ENCODE data around the gene LCT. TPM values are rescaled to one million over a fixed set of nuclear protein-coding genes. Genes with fewer than 3 reads are reported as not detected.

Gene LCT
- total and polyA plus RNA-seq, 2 experiments from 2014 or later = not detected

DNA sequence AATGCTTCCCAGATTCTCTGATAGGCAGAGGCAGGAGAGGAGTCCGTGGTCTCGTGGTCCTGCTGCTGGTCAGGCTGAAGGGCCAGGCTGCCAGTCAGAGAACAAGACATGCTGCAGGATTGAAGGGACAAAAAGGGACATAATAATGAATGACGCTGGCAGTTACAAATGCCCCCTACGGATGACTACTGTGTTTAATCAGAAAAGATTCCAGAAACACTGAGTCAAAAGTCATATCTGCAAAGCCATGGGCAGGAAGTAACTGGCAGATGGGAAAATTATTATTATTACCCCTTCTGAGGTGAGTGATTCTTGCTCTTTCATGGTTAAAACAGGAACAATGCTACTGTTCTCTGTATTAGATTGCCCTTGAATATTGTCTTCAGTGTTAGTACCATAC lies 19.0 kb downstream of the LCT start:
- Histone ChIP-seq H3K4me2 (no peak overlapping the region), H3K9me2 (ENCODE audit: insufficient read depth) (0 out of 2 replicates have a peak, but pooled peaks cover 2% of the 10 kb centered on the region), H2AFZ (no peak overlapping the region; the same call in 1 of the 2 replicates), H3K4me1 (ENCODE audit: insufficient read depth) (no peaks in the 10 kb centered on the region), H3K27me3 (ENCODE audit: insufficient read depth) (no peaks in the 10 kb centered on the region), H3F3A (replicated peaks; ENCODE audit: low read depth) (no peaks in the 10 kb centered on the region), H3K36me3 (ENCODE audit: insufficient read depth) (no peaks in the 10 kb centered on the region), H3K79me2 (replicated peaks; ENCODE audit: insufficient read depth) (no peaks in the 10 kb centered on the region), H4K20me1 (replicated peaks; ENCODE audit: insufficient read depth) (no peaks in the 10 kb centered on the region), H3K27ac (ENCODE audit: low read depth) (no peak overlapping the region), H3K4me3 (no peak overlapping the region)
- no peaks in the 10 kb centered on the region for H3K4me1 Mint-ChIP-seq
- no peak for TF ChIP-seq EZH2phosphoT487 (IDR thresholded peaks at IDR 0.05; ENCODE audit: unreplicated experiment)
- TF ChIP-seq NANOG (IDR thresholded peaks at IDR 0.05; ENCODE audit: borderline replicate concordance) = no peak
- TF ChIP-seq CREB1 (CRISPR knock-in tag; IDR thresholded peaks at IDR 0.05; ENCODE audit: low read depth) = no peak
- TF ChIP-seq, protein P1, sequence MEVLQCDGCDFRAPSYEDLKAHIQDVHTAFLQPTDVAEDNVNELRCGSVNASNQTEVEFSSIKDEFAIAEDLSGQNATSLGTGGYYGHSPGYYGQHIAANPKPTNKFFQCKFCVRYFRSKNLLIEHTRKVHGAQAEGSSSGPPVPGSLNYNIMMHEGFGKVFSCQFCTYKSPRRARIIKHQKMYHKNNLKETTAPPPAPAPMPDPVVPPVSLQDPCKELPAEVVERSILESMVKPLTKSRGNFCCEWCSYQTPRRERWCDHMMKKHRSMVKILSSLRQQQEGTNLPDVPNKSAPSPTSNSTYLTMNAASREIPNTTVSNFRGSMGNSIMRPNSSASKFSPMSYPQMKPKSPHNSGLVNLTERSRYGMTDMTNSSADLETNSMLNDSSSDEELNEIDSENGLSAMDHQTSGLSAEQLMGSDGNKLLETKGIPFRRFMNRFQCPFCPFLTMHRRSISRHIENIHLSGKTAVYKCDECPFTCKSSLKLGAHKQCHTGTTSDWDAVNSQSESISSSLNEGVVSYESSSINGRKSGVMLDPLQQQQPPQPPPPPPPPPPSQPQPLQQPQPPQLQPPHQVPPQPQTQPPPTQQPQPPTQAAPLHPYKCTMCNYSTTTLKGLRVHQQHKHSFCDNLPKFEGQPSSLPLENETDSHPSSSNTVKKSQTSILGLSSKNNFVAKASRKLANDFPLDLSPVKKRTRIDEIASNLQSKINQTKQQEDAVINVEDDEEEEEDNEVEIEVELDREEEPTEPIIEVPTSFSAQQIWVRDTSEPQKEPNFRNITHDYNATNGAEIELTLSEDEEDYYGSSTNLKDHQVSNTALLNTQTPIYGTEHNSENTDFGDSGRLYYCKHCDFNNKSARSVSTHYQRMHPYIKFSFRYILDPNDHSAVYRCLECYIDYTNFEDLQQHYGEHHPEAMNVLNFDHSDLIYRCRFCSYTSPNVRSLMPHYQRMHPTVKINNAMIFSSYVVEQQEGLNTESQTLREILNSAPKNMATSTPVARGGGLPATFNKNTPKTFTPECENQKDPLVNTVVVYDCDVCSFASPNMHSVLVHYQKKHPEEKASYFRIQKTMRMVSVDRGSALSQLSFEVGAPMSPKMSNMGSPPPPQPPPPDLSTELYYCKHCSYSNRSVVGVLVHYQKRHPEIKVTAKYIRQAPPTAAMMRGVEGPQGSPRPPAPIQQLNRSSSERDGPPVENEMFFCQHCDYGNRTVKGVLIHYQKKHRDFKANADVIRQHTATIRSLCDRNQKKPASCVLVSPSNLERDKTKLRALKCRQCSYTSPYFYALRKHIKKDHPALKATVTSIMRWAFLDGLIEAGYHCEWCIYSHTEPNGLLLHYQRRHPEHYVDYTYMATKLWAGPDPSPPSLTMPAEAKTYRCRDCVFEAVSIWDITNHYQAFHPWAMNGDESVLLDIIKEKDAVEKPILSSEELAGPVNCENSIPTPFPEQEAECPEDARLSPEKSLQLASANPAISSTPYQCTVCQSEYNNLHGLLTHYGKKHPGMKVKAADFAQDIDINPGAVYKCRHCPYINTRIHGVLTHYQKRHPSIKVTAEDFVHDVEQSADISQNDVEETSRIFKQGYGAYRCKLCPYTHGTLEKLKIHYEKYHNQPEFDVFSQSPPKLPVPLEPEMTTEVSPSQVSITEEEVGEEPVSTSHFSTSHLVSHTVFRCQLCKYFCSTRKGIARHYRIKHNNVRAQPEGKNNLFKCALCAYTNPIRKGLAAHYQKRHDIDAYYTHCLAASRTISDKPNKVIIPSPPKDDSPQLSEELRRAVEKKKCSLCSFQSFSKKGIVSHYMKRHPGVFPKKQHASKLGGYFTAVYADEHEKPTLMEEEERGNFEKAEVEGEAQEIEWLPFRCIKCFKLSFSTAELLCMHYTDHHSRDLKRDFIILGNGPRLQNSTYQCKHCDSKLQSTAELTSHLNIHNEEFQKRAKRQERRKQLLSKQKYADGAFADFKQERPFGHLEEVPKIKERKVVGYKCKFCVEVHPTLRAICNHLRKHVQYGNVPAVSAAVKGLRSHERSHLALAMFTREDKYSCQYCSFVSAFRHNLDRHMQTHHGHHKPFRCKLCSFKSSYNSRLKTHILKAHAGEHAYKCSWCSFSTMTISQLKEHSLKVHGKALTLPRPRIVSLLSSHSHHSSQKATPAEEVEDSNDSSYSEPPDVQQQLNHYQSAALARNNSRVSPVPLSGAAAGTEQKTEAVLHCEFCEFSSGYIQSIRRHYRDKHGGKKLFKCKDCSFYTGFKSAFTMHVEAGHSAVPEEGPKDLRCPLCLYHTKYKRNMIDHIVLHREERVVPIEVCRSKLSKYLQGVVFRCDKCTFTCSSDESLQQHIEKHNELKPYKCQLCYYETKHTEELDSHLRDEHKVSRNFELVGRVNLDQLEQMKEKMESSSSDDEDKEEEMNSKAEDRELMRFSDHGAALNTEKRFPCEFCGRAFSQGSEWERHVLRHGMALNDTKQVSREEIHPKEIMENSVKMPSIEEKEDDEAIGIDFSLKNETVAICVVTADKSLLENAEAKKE (CRISPR knock-in tag; IDR thresholded peaks at IDR 0.05) = no peak
- TF ChIP-seq, protein P2, sequence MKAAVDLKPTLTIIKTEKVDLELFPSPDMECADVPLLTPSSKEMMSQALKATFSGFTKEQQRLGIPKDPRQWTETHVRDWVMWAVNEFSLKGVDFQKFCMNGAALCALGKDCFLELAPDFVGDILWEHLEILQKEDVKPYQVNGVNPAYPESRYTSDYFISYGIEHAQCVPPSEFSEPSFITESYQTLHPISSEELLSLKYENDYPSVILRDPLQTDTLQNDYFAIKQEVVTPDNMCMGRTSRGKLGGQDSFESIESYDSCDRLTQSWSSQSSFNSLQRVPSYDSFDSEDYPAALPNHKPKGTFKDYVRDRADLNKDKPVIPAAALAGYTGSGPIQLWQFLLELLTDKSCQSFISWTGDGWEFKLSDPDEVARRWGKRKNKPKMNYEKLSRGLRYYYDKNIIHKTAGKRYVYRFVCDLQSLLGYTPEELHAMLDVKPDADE (IDR thresholded peaks at IDR 0.05) = no peak
- no peak for TF ChIP-seq EZH2 (IDR thresholded peaks at IDR 0.05; ENCODE audit: low read depth, unreplicated experiment)
- TF ChIP-seq, protein P3, sequence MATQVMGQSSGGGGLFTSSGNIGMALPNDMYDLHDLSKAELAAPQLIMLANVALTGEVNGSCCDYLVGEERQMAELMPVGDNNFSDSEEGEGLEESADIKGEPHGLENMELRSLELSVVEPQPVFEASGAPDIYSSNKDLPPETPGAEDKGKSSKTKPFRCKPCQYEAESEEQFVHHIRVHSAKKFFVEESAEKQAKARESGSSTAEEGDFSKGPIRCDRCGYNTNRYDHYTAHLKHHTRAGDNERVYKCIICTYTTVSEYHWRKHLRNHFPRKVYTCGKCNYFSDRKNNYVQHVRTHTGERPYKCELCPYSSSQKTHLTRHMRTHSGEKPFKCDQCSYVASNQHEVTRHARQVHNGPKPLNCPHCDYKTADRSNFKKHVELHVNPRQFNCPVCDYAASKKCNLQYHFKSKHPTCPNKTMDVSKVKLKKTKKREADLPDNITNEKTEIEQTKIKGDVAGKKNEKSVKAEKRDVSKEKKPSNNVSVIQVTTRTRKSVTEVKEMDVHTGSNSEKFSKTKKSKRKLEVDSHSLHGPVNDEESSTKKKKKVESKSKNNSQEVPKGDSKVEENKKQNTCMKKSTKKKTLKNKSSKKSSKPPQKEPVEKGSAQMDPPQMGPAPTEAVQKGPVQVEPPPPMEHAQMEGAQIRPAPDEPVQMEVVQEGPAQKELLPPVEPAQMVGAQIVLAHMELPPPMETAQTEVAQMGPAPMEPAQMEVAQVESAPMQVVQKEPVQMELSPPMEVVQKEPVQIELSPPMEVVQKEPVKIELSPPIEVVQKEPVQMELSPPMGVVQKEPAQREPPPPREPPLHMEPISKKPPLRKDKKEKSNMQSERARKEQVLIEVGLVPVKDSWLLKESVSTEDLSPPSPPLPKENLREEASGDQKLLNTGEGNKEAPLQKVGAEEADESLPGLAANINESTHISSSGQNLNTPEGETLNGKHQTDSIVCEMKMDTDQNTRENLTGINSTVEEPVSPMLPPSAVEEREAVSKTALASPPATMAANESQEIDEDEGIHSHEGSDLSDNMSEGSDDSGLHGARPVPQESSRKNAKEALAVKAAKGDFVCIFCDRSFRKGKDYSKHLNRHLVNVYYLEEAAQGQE (IDR thresholded peaks at IDR 0.05; ENCODE audit: unreplicated experiment) = no peak
- TF ChIP-seq ZNF331 (CRISPR knock-in tag; IDR thresholded peaks at IDR 0.05; ENCODE audit: low read depth) = no peak
- TF ChIP-seq ZNF114 (CRISPR knock-in tag; IDR thresholded peaks at IDR 0.05) = no peak
- TF ChIP-seq, protein P4, sequence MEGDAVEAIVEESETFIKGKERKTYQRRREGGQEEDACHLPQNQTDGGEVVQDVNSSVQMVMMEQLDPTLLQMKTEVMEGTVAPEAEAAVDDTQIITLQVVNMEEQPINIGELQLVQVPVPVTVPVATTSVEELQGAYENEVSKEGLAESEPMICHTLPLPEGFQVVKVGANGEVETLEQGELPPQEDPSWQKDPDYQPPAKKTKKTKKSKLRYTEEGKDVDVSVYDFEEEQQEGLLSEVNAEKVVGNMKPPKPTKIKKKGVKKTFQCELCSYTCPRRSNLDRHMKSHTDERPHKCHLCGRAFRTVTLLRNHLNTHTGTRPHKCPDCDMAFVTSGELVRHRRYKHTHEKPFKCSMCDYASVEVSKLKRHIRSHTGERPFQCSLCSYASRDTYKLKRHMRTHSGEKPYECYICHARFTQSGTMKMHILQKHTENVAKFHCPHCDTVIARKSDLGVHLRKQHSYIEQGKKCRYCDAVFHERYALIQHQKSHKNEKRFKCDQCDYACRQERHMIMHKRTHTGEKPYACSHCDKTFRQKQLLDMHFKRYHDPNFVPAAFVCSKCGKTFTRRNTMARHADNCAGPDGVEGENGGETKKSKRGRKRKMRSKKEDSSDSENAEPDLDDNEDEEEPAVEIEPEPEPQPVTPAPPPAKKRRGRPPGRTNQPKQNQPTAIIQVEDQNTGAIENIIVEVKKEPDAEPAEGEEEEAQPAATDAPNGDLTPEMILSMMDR (conservative IDR thresholded peaks at IDR 0.05; ENCODE audit: low read depth in 2 of 2) = no peak
- TF ChIP-seq POLR2AphosphoS5 (IDR thresholded peaks at IDR 0.05; ENCODE audit: low read depth) = no peak
- no peak for TF ChIP-seq STAT1 (IDR thresholded peaks at IDR 0.05; ENCODE audit: unreplicated experiment)
- TF ChIP-seq JUNB (IDR thresholded peaks at IDR 0.05; ENCODE audit: unreplicated experiment) = no peak
- no peaks in the 10 kb centered on the region; the same call in 2 of the 3 replicates for H3K36me3 Mint-ChIP-seq (ENCODE audit: low read depth)
- peaks cover 11% of the 10 kb centered on the region; the same call in 2 of the 3 replicates for H3K9me3 Mint-ChIP-seq
- H3K4me3 Mint-ChIP-seq = no peak overlapping the region
- DNase-seq (ENCODE audit: low spot score) (no peak), ATAC-seq (no peak)
- peaks cover 2% of the 10 kb centered on the region for H3K27me3 Mint-ChIP-seq (ENCODE audit: insufficient read depth, low read depth, poor library complexity)
- no peak overlapping the region for H3K27ac Mint-ChIP-seq

Data from GM23338 (cell line).